HCT116 (cell line): ENCODE measurements around the gene ERI2.

Experiments used
- CEBPB ChIP-seq: IDR thresholded peaks from 2 replicates; pipeline ENCODE4 v1.6.1; 2012; ENCODE audit warnings: low read depth
- EZH2phosphoT487 ChIP-seq: fragments of 200-600 bp; IDR thresholded peaks from 2 replicates; pipeline ENCODE4 v1.6.1; 2018; ENCODE audit warnings: antibody characterized with exemption, borderline replicate concordance
- POLR2AphosphoS5 ChIP-seq: IDR thresholded peaks from 2 replicates; pipeline ENCODE4 v1.6.1; 2011; ENCODE audit warnings: mild to moderate bottlenecking, low read depth, low read length, moderate library complexity
- RAD21 ChIP-seq: IDR thresholded peaks from 2 replicates; pipeline ENCODE4 v1.6.1; 2012; ENCODE audit warnings: low read depth, mild to moderate bottlenecking
- SP1 ChIP-seq: IDR thresholded peaks from 2 replicates; pipeline ENCODE4 v1.6.1; 2012; ENCODE audit warnings: low read depth
- SRF ChIP-seq: IDR thresholded peaks from 2 replicates; pipeline ENCODE4 v1.6.1; 2012; ENCODE audit warnings: low read depth
- YY1 ChIP-seq: IDR thresholded peaks from 2 replicates; pipeline ENCODE4 v1.6.1; 2011; ENCODE audit warnings: low read length, low read depth, moderate library complexity, mild to moderate bottlenecking; ENCODE audit not compliant: insufficient replicate concordance; ENCODE audit errors: extremely low read depth
- TF ChIP-seq, protein P1 (sequence below), 3 experiments: fragments of 200-600 bp in 1 of 3; sonication (generic) in 1 of 3; IDR thresholded peaks in 2 of 3; conservative IDR thresholded peaks in 1 of 3; 2 replicates each; pipeline ENCODE4 v1.5.1; 2012 to 2017; ENCODE audit warnings: low read depth in 2 of 3, low read length in 2 of 3, antibody characterized with exemption in 1 of 3, borderline replicate concordance in 1 of 3, control low read depth in 1 of 3, mild to moderate bottlenecking in 1 of 3, mixed read lengths in 1 of 3, mixed run types in 1 of 3, moderate library complexity in 1 of 3; ENCODE audit not compliant: insufficient read depth in 1 of 3
- TF ChIP-seq, protein P2 (sequence below): IDR thresholded peaks from 2 replicates; pipeline ENCODE4 v1.6.1; 2012
- TF ChIP-seq, protein P3 (sequence below): IDR thresholded peaks from 2 replicates; pipeline ENCODE4 v1.6.1; 2012; ENCODE audit warnings: low read depth

DNA sequence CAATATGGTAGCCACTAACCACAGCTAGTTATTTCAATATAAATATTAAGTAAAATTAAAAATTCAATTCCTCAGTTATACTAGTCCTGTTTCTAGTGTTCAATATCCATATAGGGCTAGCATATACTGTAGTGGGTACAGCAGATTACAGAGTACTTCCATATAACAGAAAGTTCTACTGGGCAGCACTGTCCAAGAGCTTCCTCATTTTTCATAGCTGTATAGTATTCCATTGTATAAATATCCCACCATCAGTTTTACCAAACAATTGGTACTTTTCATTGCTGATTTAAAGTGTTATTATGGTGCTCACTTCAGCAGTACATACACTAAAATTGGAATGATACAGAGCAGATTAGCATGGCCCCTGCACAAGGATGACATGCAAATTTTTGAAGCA, 22.1 kb downstream of the ERI2 start:
- no peak for TF ChIP-seq EZH2phosphoT487
- TF ChIP-seq, protein P1, sequence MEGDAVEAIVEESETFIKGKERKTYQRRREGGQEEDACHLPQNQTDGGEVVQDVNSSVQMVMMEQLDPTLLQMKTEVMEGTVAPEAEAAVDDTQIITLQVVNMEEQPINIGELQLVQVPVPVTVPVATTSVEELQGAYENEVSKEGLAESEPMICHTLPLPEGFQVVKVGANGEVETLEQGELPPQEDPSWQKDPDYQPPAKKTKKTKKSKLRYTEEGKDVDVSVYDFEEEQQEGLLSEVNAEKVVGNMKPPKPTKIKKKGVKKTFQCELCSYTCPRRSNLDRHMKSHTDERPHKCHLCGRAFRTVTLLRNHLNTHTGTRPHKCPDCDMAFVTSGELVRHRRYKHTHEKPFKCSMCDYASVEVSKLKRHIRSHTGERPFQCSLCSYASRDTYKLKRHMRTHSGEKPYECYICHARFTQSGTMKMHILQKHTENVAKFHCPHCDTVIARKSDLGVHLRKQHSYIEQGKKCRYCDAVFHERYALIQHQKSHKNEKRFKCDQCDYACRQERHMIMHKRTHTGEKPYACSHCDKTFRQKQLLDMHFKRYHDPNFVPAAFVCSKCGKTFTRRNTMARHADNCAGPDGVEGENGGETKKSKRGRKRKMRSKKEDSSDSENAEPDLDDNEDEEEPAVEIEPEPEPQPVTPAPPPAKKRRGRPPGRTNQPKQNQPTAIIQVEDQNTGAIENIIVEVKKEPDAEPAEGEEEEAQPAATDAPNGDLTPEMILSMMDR (IDR thresholded peaks at IDR 0.05 in 2 of 3, conservative IDR thresholded peaks at IDR 0.05 in 1 of 3; ENCODE audit: borderline replicate concordance in 1 of 3, insufficient read depth in 1 of 3, low read depth in 2 of 3, low read length in 2 of 3), result no peak
- no peak for TF ChIP-seq YY1
- no peak for TF ChIP-seq CEBPB
- TF ChIP-seq RAD21, result no peak
- TF ChIP-seq, protein P2, sequence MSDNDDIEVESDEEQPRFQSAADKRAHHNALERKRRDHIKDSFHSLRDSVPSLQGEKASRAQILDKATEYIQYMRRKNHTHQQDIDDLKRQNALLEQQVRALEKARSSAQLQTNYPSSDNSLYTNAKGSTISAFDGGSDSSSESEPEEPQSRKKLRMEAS, result no peak
- TF ChIP-seq POLR2AphosphoS5, result no peak
- TF ChIP-seq SP1, result no peak
- no peak for TF ChIP-seq SRF
- TF ChIP-seq, protein P3, sequence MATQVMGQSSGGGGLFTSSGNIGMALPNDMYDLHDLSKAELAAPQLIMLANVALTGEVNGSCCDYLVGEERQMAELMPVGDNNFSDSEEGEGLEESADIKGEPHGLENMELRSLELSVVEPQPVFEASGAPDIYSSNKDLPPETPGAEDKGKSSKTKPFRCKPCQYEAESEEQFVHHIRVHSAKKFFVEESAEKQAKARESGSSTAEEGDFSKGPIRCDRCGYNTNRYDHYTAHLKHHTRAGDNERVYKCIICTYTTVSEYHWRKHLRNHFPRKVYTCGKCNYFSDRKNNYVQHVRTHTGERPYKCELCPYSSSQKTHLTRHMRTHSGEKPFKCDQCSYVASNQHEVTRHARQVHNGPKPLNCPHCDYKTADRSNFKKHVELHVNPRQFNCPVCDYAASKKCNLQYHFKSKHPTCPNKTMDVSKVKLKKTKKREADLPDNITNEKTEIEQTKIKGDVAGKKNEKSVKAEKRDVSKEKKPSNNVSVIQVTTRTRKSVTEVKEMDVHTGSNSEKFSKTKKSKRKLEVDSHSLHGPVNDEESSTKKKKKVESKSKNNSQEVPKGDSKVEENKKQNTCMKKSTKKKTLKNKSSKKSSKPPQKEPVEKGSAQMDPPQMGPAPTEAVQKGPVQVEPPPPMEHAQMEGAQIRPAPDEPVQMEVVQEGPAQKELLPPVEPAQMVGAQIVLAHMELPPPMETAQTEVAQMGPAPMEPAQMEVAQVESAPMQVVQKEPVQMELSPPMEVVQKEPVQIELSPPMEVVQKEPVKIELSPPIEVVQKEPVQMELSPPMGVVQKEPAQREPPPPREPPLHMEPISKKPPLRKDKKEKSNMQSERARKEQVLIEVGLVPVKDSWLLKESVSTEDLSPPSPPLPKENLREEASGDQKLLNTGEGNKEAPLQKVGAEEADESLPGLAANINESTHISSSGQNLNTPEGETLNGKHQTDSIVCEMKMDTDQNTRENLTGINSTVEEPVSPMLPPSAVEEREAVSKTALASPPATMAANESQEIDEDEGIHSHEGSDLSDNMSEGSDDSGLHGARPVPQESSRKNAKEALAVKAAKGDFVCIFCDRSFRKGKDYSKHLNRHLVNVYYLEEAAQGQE, result no peak
